PC-9 (cell line): ENCODE results near the gene TAC3. TPM values are rescaled to one million over a fixed set of nuclear protein-coding genes. Genes with fewer than 3 reads are reported as not detected.

Experiments
- BruUV-seq: library from RNA; stranded (reverse); fragments of 400-500 nt; replicated peaks from 2 replicates; lab custom pipeline; 2021; lab: Mats Ljungman, UMichigan
- CTCF ChIA-PET: fragments of 300-600 bp; sonication (Branson Sonifier 250); formaldehyde crosslinking; loops from one replicate; lab custom pipeline; 2022; ENCODE audit warnings: antibody characterized with exemption; lab: Charles Lee
- POLR2A ChIA-PET: fragments of 300-600 bp; sonication (Branson Sonifier 250); formaldehyde crosslinking; loops from one replicate; lab custom pipeline; 2022; ENCODE audit warnings: antibody characterized with exemption; ENCODE audit not compliant: unreplicated experiment; lab: Charles Lee
- DNase-seq, 2 experiments: peaks; one replicate each; pipeline versions ENCODE4 v3.0.0 to v3.0.0-alpha.2; 2015 to 2022; ENCODE audit warnings: mixed read lengths in 1 of 2
- H2AFZ ChIP-seq: fragments of 200-600 bp; sonication (generic); 2 replicates; pipeline ENCODE4 v1.8.1; 2017; ENCODE audit warnings: antibody characterized with exemption
- H3F3A ChIP-seq: fragments of 200-600 bp; sonication (generic); 2 replicates; pipeline ENCODE4 v1.8.1; 2017; ENCODE audit warnings: antibody characterized with exemption, mild to moderate bottlenecking, low read depth; ENCODE audit not compliant: insufficient read depth
- H3K27ac ChIP-seq: fragments of 200-600 bp; sonication (generic); 2 replicates; pipeline ENCODE4 v1.6.1; 2016; ENCODE audit warnings: mixed run types
- H3K27me3 ChIP-seq: fragments of 200-600 bp; sonication (generic); 2 replicates; pipeline ENCODE4 v1.6.1; 2016; ENCODE audit warnings: low read depth, mixed run types; ENCODE audit not compliant: insufficient read depth
- H3K36me3 ChIP-seq: fragments of 200-600 bp; sonication (generic); 2 replicates; pipeline ENCODE4 v1.6.1; 2016; ENCODE audit warnings: low read depth, mixed run types
- H3K4me1 ChIP-seq: fragments of 200-600 bp; sonication (generic); replicated peaks from 2 replicates; pipeline ENCODE4 v1.6.1; 2016; ENCODE audit warnings: mixed run types; ENCODE audit not compliant: insufficient read depth
- H3K4me2 ChIP-seq: fragments of 200-600 bp; sonication (generic); 2 replicates; pipeline ENCODE4 v1.6.1; 2017; ENCODE audit warnings: mixed run types
- H3K4me3 ChIP-seq: fragments of 200-600 bp; sonication (generic); 2 replicates; pipeline ENCODE4 v1.6.1; 2016; ENCODE audit warnings: mixed run types
- H3K79me2 ChIP-seq: fragments of 200-600 bp; sonication (generic); 2 replicates; pipeline ENCODE4 v1.6.1; 2017; ENCODE audit warnings: low read depth, mixed run types
- H3K9me2 ChIP-seq: fragments of 200-600 bp; sonication (generic); 2 replicates; pipeline ENCODE4 v1.8.1; 2017; ENCODE audit warnings: mild to moderate bottlenecking; ENCODE audit not compliant: insufficient read depth
- H3K9me3 ChIP-seq: fragments of 200-600 bp; sonication (generic); 2 replicates; pipeline ENCODE4 v1.8.1; 2016; ENCODE audit warnings: low read depth; ENCODE audit not compliant: insufficient read depth
- H4K20me1 ChIP-seq: fragments of 200-600 bp; sonication (generic); 2 replicates; pipeline ENCODE4 v1.8.1; 2017; ENCODE audit not compliant: insufficient read depth
- CTCF ChIP-seq: fragments of 200-600 bp; sonication (generic); conservative IDR thresholded peaks from 2 replicates; pipeline ENCODE4 v1.6.1; 2017; ENCODE audit warnings: mixed run types, antibody characterized with exemption, mild to moderate bottlenecking, moderate library complexity
- EZH2 ChIP-seq: fragments of 200-600 bp; sonication (generic); IDR thresholded peaks from 2 replicates; pipeline ENCODE4 v1.8.0; 2017; ENCODE audit warnings: antibody characterized with exemption, low read depth
- intact Hi-C: fragments of 100-400 bp; cut with micrococcal nuclease; formaldehyde crosslinking; loops from one replicate; pipeline ENCODE4 v1.10.0; 2022; ENCODE audit not compliant: unreplicated experiment
- total RNA-seq: library from RNA; stranded (reverse); gene quantifications from 2 replicates; pipeline ENCODE4 v1.2.3, GENCODE V29; 2021

TAC3 gene
- total RNA-seq, 1 experiment from 2014 or later, result not detected

- H3K4me1 ChIP-seq, result no peaks in the 10 kb centered on the region
- POLR2A ChIA-PET, result no interaction called here
- TF ChIP-seq CTCF (no peak), EZH2 (no peak)
- no peaks in the 10 kb centered on the region for H3K79me2 ChIP-seq
- no peak overlapping the region for H3K4me2 ChIP-seq
- H3K27me3 ChIP-seq, result no peaks in the 10 kb centered on the region
- H3K36me3 ChIP-seq, result no peaks in the 10 kb centered on the region
- H4K20me1 ChIP-seq, result no peaks in the 10 kb centered on the region
- no peak for DNase-seq
- CTCF ChIA-PET, result no interaction called here
- no peaks in the 10 kb centered on the region for H3K9me3 ChIP-seq
- no peak overlapping the region for H2AFZ ChIP-seq
- no peaks in the 10 kb centered on the region for H3F3A ChIP-seq
- no peak overlapping the region for H3K4me3 ChIP-seq
- no peaks in the 10 kb centered on the region for H3K9me2 ChIP-seq
- intact Hi-C loops, result no loop called here
- no TSS peak for BruUV-seq
- H3K27ac ChIP-seq, result no peak overlapping the region
These were observed 23.0 kb downstream of the TAC3 start for GRCh38 chr12:56993346-56993745.

GRCh38 chr12:56991319-56992246 lies 24.7 kb downstream of the TAC3 start:
- no peaks in the 10 kb centered on the region for H3K9me2 ChIP-seq
- no peak overlapping the region for H3K27ac ChIP-seq
- ChIA-PET POLR2A (interaction anchor here (0.5 to 0.6 kb wide), 2 partner anchors 155 to 328 kb away, joined by 5 read pairs; no protein-coding TSS in a partner anchor), CTCF (interaction anchor here (0.5 kb wide), 1 partner anchor 157 kb away, joined by 3 read pairs; no protein-coding TSS in a partner anchor)
- 0 out of 2 replicates have a peak, but pooled peaks cover 2% of the 10 kb centered on the region for H3K4me1 ChIP-seq
- no peaks in the 10 kb centered on the region for H3K27me3 ChIP-seq
- intact Hi-C loops, result no loop called here
- H3K4me3 ChIP-seq, result no peak overlapping the region
- no peaks in the 10 kb centered on the region for H3K9me3 ChIP-seq
- no peak overlapping the region for H3K4me2 ChIP-seq
- no peak for DNase-seq
- no TSS peak for BruUV-seq
- H3F3A ChIP-seq, result no peaks in the 10 kb centered on the region; the same call in 1 of the 2 replicates
- H3K79me2 ChIP-seq, result no peaks in the 10 kb centered on the region
- H2AFZ ChIP-seq, result peak overlapping the region; percentile 55; the same call in 1 of the 2 replicates
- TF ChIP-seq EZH2 (no peak), CTCF (no peak)
- H3K36me3 ChIP-seq, result no peaks in the 10 kb centered on the region
- no peaks in the 10 kb centered on the region for H4K20me1 ChIP-seq

GRCh38 chr12:56990648-56991318 lies 25.5 kb downstream of the TAC3 start:
- CTCF ChIA-PET, result interaction anchor here (0.5 kb wide), 1 partner anchor 157 kb away, joined by 3 read pairs; no protein-coding TSS in a partner anchor
- POLR2A ChIA-PET, result no interaction called here
- Histone ChIP-seq H3K27me3 (no peaks in the 10 kb centered on the region), H4K20me1 (no peaks in the 10 kb centered on the region), H3K79me2 (no peaks in the 10 kb centered on the region), H3F3A (peaks cover 6% of the 10 kb centered on the region), H3K36me3 (no peaks in the 10 kb centered on the region), H2AFZ (no peak overlapping the region), H3K4me2 (no peak overlapping the region), H3K9me3 (no peaks in the 10 kb centered on the region), H3K4me1 (peaks cover 10% of the 10 kb centered on the region), H3K27ac (no peak overlapping the region), H3K4me3 (no peak overlapping the region), H3K9me2 (no peaks in the 10 kb centered on the region)
- intact Hi-C loops, result no loop called here
- no peak for TF ChIP-seq EZH2
- no peak for TF ChIP-seq CTCF
- no TSS peak for BruUV-seq
- DNase-seq, result no peak
